Neural cell (in vitro differentiated cells): ENCODE measurements around the gene CSF1. TPM values are rescaled to one million over a fixed set of nuclear protein-coding genes. Genes with fewer than 3 reads are reported as not detected.

Experiments used
- H2AFZ ChIP-seq: fragments of 200-600, 300-800 bp; sonication (generic), shearing (Covaris generic); 2 replicates; pipeline ENCODE4 v1.6.0; 2014; ENCODE audit warnings: low read depth, mild to moderate bottlenecking, antibody characterized with exemption, low read length, moderate library complexity
- H3F3A ChIP-seq: fragments of 200-600 bp; shearing (Covaris generic); 2 replicates; pipeline ENCODE4 v1.6.1; 2016; ENCODE audit warnings: mild to moderate bottlenecking, moderate library complexity, mixed read lengths, antibody characterized with exemption, low read length; ENCODE audit not compliant: insufficient read depth, poor library complexity, severe bottlenecking
- H3K27ac ChIP-seq: fragments of 200-600, 300-800 bp; sonication (generic), shearing (Covaris generic); 2 replicates; pipeline ENCODE4 v1.5.1; 2014; ENCODE audit warnings: mild to moderate bottlenecking, low read length, moderate library complexity
- H3K27me3 ChIP-seq: fragments of 300-800, 200-600 bp; sonication (generic), shearing (Covaris generic); 2 replicates; pipeline ENCODE4 v1.6.0; 2014; ENCODE audit warnings: mild to moderate bottlenecking, low read depth, low read length, moderate library complexity; ENCODE audit not compliant: insufficient read depth
- H3K36me3 ChIP-seq: fragments of 300-800, 200-600 bp; sonication (generic), shearing (Covaris generic); 2 replicates; pipeline ENCODE4 v1.5.1; 2014; ENCODE audit warnings: mild to moderate bottlenecking, antibody characterized with exemption, low read length, moderate library complexity; ENCODE audit not compliant: insufficient read depth
- H3K4me2 ChIP-seq: fragments of 300-800, 200-600 bp; sonication (generic), shearing (Covaris generic); 2 replicates; pipeline ENCODE4 v1.6.0; 2014; ENCODE audit warnings: mild to moderate bottlenecking, low read length
- H3K4me3 ChIP-seq: fragments of 300-800, 200-600 bp; sonication (generic), shearing (Covaris generic); 2 replicates; pipeline ENCODE4 v1.5.1; 2014; ENCODE audit warnings: mild to moderate bottlenecking, low read length, moderate library complexity
- H3K79me2 ChIP-seq: fragments of 200-600 bp; shearing (Covaris generic); replicated peaks from 2 replicates; pipeline ENCODE4 v1.6.0; 2014; ENCODE audit warnings: mild to moderate bottlenecking, low read length, moderate library complexity; ENCODE audit not compliant: insufficient read depth
- H3K9ac ChIP-seq: fragments of 300-800, 200-600 bp; sonication (generic), shearing (Covaris generic); 2 replicates; pipeline ENCODE4 v1.6.1; 2016; ENCODE audit warnings: mild to moderate bottlenecking, low read length, mixed read lengths
- H3K9me2 ChIP-seq: fragments of 200-600 bp; shearing (Covaris generic); 2 replicates; pipeline ENCODE4 v1.6.1; 2016; ENCODE audit warnings: mild to moderate bottlenecking, low read length, mixed read lengths; ENCODE audit not compliant: insufficient read depth
- H3K9me3 ChIP-seq: fragments of 200-600, 300-800 bp; sonication (generic), shearing (Covaris generic); 2 replicates; pipeline ENCODE4 v1.6.1; 2016; ENCODE audit warnings: mild to moderate bottlenecking, mixed run types, low read length, moderate library complexity, mixed read lengths
- H4K20me1 ChIP-seq: fragments of 200-600 bp; shearing (Covaris generic); 2 replicates; pipeline ENCODE4 v1.6.1; 2016; ENCODE audit warnings: mild to moderate bottlenecking, mixed run types; ENCODE audit not compliant: insufficient read depth
- CTCF ChIP-seq: fragments of 450-650 bp; IDR thresholded peaks from 2 replicates; pipeline ENCODE4 v1.5.1; 2014; ENCODE audit warnings: antibody characterized with exemption, mild to moderate bottlenecking, moderate library complexity; ENCODE audit not compliant: poor library complexity, severe bottlenecking
- EP300 ChIP-seq: fragments of 450-650 bp; conservative IDR thresholded peaks from 2 replicates; pipeline ENCODE4 v1.6.1; 2014; ENCODE audit warnings: antibody characterized with exemption, mild to moderate bottlenecking, moderate library complexity; ENCODE audit not compliant: poor library complexity, severe bottlenecking
- EZH2 ChIP-seq: fragments of 200-600, 300-800 bp; shearing (Covaris generic), sonication (generic); IDR thresholded peaks from 2 replicates; pipeline ENCODE4 v1.6.1; 2014; ENCODE audit warnings: antibody characterized with exemption, low read length, borderline replicate concordance, mild to moderate bottlenecking; ENCODE audit not compliant: insufficient read depth, poor library complexity, severe bottlenecking
- MXI1 ChIP-seq: fragments of 450-650 bp; conservative IDR thresholded peaks from 2 replicates; pipeline ENCODE4 v1.6.1; 2014; ENCODE audit warnings: antibody characterized with exemption, mild to moderate bottlenecking; ENCODE audit not compliant: poor library complexity, severe bottlenecking
- POLR2AphosphoS5 ChIP-seq: IDR thresholded peaks from 2 replicates; pipeline ENCODE4 v1.6.1; 2012
- RAD21 ChIP-seq: fragments of 450-650 bp; conservative IDR thresholded peaks from 2 replicates; pipeline ENCODE4 v1.6.1; 2014; ENCODE audit warnings: antibody characterized with exemption, mild to moderate bottlenecking, moderate library complexity
- REST ChIP-seq: IDR thresholded peaks from 2 replicates; pipeline ENCODE4 v1.6.1; 2012; ENCODE audit warnings: borderline replicate concordance
- SMC3 ChIP-seq: fragments of 450-650 bp; conservative IDR thresholded peaks from 2 replicates; pipeline ENCODE4 v1.6.1; 2014; ENCODE audit warnings: antibody characterized with exemption, mild to moderate bottlenecking, moderate library complexity; ENCODE audit not compliant: poor library complexity
- TAF1 ChIP-seq: IDR thresholded peaks from 2 replicates; pipeline ENCODE4 v1.6.1; 2012; ENCODE audit warnings: low read depth
- polyA plus RNA-seq: library from polyadenylated mRNA; depleted of rRNA; stranded (reverse); fragments of >200 nt; gene quantifications from 2 replicates; pipeline ENCODE4 v1.2.3, GENCODE V29; 2014

The CSF1 gene
- polyA plus RNA-seq, 1 donor from 2014 or later, result 0.30 TPM

DNA sequence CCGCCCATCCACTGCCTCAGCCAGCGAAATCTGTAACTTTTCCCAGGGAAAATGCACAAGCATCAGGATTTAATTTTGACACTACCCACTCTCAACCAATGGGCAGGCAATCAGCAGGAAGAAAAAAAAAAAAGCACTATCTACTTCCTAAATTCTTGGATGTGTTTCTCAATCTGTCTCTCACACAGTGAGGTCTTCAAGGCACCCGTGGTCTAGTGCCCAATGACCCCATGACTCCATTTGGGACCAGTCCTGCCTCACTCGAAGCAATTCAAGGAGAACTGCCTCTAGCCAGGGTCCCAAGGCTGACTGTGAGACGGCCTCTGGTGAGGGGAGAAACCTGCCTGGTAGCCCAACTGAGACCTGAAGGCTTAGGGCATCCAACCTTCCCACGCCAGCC is 35.9 kb downstream of the CSF1 start:
- no peaks in the 10 kb centered on the region for H3F3A ChIP-seq
- no peaks in the 10 kb centered on the region for H3K9me2 ChIP-seq
- no peak overlapping the region for H2AFZ ChIP-seq
- no peak for TF ChIP-seq POLR2AphosphoS5
- TF ChIP-seq TAF1, result no peak
- no peak for TF ChIP-seq EZH2
- no peak for TF ChIP-seq REST
- no peak for TF ChIP-seq RAD21
- TF ChIP-seq CTCF, result no peak
- TF ChIP-seq SMC3, result no peak
- no peak for TF ChIP-seq MXI1
- no peak overlapping the region for H3K4me2 ChIP-seq
- no peak overlapping the region for H3K4me3 ChIP-seq
- no peaks in the 10 kb centered on the region for H3K27me3 ChIP-seq
- H3K27ac ChIP-seq, result no peak overlapping the region
- no peaks in the 10 kb centered on the region for H3K79me2 ChIP-seq
- no peaks in the 10 kb centered on the region for H4K20me1 ChIP-seq
- H3K9me3 ChIP-seq, result no peaks in the 10 kb centered on the region
- no peaks in the 10 kb centered on the region for H3K36me3 ChIP-seq
- no peak overlapping the region for H3K9ac ChIP-seq

GRCh38 chr1:109947582-109948284 is 37.1 kb downstream of the CSF1 start:
- H3K27me3 ChIP-seq, result no peaks in the 10 kb centered on the region
- H3K4me2 ChIP-seq, result no peak overlapping the region
- H2AFZ ChIP-seq, result no peak overlapping the region
- H3K9me2 ChIP-seq, result no peaks in the 10 kb centered on the region
- no peak overlapping the region for H3K27ac ChIP-seq
- no peak overlapping the region for H3K9ac ChIP-seq
- no peaks in the 10 kb centered on the region for H3K9me3 ChIP-seq
- no peaks in the 10 kb centered on the region for H3K36me3 ChIP-seq
- H3K79me2 ChIP-seq, result no peaks in the 10 kb centered on the region
- H3K4me3 ChIP-seq, result no peak overlapping the region
- TF ChIP-seq CTCF (no peak), SMC3 (no peak), EP300 (no peak), POLR2AphosphoS5 (no peak), REST (no peak), TAF1 (no peak), MXI1 (no peak), EZH2 (no peak)
- no peaks in the 10 kb centered on the region for H3F3A ChIP-seq
- no peaks in the 10 kb centered on the region for H4K20me1 ChIP-seq
